Measurements from ENCODE around the gene CHST12.

CHST12 gene

DNA sequence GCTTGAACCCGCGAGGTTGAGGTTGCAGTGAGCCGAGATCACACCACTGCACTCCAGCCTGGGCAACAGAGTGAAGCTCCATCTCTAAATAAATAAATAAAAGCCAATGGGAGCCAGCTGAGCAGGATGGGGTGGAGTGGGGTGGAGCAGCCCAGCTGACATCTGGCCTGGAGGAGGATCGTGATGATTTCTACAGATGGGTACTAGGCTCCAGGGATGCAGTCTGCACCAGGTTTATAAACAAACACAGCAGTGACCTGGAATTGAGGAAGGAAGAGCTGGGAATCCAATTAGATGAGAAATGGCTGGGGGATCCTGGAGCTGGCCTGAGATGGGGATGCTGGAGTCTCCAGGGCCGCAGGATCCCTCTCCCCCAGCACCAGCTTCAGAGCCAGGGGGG is 80.1 kb downstream of the CHST12 start:
- no peak for DNase-seq

DNA sequence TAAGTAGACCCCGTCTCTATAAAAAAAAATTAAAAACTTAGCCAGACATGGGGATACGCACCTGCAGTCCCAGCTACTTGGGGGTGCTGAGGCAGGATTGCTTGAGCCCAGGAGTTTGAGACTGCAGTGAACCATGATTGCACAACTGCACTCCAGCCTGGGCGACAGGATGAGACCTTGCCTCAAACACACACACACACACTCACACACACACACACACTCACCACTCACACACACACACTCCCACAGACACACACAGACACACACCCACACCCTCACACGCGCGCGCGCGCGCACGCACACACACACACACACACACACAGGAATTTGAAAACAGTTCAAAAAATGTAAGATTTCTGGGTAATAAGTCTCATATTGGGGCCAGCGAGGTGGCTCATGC is 81.5 kb downstream of the CHST12 start:
- DNase-seq = no peak

DNA sequence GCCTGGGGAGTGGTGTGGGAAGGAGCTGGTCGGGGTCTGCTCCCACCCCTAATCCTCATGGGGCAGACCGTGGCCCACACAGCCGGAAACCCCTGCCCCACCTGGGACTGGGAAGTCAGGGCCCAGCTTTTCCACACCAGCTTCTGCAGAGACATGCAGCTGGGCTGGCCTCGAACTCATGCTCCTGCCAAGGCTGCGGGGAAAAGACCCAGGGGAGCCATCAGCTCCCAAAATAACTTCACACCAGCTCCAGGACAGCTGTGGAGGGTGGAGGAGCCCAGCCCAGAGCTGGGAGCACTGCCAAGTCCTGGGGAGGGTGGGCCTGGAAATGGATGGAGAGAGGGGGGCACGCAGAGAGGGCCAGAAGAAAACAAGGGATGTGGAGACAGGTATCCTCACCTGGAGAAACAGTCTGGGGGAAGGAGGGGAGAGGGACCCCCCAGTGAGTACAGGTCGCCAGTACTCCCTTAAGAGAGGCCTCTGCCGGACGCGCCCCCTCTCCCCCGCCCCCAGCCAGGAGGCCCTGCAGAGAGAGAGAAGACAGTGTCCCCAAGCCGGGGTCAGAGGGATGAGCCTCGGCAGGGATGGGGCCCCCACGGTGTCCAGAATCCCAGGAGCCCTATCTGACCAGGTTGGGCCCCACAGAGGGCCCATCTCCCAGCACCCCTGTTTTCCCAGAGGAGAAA is 84.3 kb downstream of the CHST12 start:
- DNase-seq = no peak

DNA sequence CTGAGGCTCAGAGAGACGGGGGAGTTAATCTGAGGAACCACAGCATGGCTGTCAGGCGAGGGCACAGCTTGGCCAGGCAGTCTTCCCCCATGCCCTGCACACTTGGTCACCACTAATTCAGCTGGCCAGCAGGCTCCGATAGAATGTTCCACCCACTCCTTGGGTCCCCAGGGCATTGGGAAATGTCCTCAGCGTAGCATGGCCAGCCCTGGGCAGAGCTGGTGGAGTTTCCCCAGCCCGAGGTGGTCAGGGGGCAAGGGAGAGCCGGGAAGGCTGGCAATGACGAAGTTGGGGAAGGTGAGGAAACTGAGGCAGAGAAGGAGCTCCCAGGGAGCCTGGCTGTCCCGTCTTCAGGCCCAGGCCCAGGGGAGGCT is 84.8 kb downstream of the CHST12 start:
- DNase-seq = no peak

DNA sequence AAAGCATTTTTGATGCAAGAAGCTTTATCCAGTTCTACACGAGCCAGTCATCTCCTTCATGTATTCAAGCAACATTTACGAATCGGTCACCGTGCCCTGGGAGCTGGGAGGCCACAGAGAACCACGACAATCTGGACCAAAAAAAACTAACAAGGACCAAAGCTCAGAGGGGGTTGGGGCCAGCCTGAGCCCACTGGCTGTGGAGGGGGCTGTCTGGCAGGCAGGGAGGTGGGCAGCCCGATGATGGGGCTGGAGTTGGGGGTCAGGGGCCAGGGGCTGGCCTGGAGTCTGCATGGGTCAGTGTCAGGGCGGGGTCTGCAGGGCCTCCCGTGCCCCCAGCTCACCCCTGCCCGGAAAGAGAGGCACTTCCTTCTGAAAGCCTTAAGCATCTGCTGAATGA is 85.3 kb downstream of the CHST12 start:
- no peak for DNase-seq

DNA sequence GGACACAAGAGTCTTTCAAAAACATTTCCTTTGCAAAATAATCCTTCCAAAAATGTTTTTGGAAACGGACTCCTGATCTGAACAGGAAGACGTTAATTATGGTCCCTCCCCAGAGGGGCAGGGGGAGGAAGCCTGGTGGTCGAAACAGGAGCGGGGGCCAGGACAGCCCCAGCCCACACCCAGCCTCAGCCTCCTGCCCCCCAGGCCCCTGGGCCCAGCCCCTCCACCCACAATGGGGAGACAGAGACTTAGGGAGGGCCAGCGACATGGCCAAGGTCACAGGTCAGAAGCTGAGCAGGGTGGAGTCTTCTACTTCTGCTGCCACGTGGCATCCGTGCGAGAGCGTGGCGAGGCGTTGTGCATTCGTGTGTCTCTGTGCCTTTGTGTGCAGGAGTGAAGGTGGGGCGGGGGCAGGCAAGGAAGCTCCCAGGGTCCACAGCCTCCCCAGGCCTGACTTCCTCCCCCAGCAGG is 86.8 kb downstream of the CHST12 start:
- no peak for DNase-seq

DNA sequence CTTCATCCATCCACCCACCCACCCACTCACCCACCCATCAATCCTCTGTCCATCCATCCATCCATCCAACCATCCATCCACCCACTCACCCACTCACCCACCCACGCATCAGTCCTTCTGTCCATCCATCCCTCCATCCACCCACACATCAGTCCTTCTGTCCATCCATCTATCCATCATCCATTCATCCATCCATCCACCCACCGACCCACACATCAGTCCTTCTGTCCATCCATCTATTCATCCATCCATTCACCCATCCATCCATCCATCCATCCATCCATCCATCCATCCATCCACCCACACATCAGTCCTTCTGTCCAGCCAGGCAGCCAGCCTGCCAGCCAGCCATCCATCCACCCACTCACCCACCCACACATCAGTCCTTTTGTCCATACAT is 88.6 kb downstream of the CHST12 start:
- DNase-seq = no peak

DNA sequence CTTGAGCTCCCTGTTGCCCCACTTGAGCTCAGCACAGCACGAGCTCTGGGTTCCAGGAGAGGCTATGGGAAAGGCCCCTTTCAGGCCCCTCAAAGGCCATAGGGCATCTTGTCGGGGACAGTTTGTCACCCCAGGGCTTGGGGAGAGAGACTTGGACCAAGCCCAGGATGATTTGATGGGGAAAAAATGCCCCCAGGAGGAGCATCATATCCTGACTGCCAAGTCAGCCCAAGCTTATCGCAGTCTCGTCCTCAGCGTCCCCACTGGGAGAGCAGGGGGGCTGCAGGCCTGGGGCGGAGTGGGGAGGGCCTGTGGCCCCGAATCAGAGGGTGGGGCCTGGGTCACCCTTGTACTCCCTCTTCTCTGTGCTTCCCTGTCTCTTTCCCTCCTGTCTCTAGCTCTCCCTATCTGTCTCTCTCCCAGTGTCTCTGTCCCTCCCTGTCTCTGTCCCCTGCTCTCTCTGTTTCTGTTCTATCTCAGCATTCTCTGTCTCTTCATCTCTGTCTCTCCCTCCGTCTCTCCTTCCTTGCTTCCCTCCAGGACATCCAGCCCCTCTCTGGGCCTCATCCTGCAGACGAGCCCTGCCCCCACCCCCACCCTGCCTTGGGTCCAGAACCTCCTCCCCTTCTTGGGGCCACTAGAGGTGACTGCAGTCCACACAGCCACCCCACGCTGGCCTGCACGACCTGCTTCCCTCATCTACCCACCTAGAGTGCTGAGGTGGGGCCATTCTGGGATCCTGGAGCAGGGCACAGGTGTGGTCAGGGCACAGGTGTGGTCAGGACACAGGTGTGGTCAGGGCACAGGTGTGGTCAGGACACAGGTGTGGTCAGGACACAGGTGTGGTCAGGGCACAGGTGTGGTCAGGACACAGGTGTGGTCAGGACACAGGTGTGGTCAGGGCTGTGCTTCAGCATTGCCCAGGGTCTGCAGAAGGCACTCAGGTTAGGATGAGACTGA is 90.1 kb downstream of the CHST12 start:
- no peak for DNase-seq

DNA sequence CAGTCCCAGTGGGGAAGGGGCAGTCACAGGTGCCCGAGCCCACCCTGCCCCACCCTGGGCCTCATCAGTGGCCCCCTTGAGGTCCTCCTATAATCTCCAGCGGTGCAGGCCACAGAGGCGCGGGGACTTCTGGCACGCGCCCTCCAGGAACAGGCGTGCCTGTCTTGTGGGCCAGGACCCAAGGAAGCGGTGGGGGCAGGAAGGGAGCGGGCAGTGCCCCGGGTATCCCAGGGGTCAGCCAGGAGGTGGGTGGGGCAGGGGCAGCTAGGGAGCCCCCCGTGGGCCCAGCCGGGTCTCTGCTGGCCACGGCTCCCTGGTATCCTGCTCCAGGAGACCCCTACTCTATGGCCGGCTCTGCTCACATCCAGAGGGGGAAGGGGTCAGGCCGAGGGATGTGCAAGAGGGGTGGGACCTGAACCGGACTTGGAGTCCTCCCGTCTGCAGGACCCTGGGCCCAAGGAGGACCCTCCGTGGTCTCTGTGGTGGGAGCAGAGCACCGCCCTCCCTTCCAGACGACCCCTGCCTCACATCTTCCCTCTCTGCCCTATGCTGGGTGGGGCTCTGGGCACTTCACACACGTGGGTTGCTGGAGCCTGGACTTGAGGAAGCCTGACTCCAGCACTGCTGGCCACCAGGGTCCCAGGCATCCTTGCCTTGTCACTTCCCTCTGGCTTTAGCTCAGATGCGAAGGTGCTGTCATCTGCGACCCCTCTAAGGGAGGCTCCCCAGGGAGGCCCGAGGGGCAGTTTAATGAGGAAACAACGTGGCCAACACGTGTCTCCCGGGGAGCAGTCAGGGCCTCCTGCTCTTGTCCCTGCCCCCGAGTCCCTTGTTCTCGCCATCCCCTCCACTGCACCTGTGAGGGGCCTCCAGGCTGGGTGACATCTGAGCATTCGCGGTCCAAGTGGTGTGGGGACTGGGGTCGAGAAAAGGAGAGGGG is 91.0 kb downstream of the CHST12 start:
- no peak for DNase-seq

DNA sequence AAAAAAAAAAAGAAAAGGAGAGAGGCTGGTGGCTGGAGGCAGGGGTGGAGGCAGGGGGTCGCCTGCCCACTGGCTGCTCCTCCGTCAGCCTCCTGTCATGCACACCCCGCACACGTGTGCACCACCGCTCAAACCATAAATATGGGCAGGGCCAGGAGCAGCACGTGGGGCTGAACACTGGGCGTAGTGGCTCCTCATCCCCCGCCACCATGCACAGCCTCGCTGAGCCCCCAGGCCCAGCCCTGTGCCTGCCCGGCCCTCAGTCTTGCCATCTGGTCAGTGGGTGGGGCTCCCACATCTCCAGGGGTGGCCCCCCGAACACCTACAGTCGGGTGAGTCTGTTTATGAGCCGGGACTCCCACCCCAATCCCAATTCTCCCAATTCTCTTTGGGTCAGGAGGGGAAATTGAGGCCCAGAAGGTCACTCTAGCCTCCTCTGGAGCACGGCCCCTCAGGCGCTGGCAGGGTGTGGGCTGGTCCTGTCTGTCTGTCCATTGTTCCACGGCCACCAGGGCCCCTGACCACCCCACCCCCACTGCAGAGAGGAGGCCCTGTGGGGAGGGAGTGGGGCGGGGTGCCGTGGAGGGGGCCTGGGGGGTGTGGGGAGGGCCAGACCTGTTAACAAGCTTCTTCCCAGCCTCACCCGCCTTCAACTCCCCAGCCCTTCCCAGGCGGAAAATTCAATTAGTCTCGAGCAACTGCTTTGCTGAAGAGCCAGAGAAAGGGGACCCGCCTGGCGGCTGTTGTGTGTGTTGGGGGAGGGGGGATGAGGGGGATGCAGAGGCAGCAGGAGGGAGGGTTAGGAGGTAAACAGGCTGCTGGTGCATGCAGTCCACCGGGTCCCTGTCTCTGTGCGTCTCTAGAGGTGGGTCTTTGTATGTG is 92.2 kb downstream of the CHST12 start:
- DNase-seq = no peak

DNA sequence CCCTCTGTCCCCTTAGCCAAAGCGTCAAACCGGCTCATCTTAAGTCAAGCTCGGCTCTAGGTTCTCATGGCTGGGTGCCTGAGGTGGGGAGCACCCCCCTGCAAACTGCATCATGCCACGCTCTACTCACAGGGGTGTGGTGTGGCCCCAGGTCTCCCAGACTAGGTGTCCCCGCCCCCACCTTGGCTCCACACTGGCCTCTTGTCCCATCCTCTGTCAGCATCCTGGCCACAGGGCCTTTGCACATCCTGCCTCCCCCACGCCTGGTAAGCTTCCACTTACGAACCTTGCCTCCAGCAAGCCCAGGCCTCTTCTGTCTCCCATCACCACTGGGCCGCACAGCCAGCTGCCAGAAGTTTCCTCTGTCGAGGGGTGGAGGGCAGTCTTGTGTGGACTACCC is 93.0 kb downstream of the CHST12 start:
- no peak for DNase-seq

DNA sequence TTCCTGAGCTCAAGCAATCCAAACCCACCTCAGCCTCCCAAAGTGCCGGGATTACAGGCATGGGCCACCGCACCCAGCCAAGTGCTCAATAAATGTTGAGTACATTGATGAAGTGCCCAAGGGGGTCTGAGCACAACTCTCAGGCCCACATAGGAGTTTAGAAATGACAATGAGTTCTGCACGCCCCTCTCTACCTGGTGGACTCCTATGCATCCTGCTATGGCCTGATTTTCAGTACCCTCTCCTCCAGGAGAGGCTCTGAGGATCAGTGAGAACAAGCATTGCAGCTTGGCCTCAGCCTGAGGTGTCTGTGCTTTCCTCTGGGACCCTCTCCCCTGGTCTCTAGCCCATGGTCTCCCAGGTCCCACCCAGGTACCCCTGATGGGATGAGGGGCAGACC is 93.7 kb downstream of the CHST12 start:
- no peak for DNase-seq

DNA sequence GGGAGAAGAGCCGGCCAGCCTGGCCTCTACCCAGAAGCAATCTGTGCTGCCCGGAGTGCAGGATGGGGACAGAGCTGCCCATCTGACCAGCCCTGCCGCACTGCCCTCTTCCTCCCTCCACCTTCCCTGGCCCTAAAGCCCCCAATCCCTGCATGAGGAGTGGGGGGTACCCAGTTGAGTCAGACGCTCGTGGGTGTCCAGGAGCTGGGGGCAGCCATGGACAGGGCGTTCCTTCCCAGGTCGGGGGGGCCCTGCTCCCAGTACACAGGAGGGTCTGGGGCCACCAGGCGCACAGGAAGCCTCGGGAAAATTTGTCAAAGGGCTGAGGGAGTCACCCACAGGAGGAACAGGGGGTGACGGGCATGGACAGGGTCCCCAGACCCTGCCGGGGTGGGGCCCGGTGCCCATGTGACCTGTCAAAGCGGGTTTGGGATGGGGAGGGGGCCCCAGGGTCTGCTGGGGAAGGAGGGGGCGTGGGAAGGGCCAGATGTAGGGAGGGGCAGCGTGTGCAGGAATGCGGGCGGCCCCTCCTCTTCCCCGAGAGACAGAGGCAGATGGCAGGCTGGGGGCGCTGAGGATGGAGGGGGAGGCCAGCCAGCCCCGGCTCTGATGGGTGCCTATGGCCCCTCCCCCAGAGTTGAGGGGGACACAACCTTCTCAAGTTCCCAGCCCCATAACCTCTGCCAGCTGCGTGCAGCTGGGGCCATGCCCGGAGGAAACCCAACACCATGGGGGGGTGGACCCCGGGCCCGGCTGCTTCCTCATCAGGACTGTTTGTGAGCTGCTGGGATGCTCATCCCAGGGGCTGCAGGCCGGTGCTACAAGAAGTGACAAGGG is 94.3 kb downstream of the CHST12 start:
- DNase-seq = no peak
